Transverse colon (tissue), 4 donors: ENCODE results near the gene SRPRA. TPM values are rescaled to one million over a fixed set of nuclear protein-coding genes. Genes with fewer than 3 reads are reported as not detected.

ENCODE experiments used
- DNase-seq: peaks from one replicate; pipeline ENCODE4 v3.0.0-alpha.2; 2019
- H3K27ac ChIP-seq, 4 donors: fragments of 200-600 bp; sonication (generic); 2 replicates each; pipeline ENCODE4 v1.5.1; 2016 to 2018; ENCODE audit warnings: inconsistent platforms in 4 of 4
- H3K27me3 ChIP-seq: fragments of 200-600 bp; sonication (generic); 2 replicates; pipeline ENCODE4 v1.5.1; 2017; ENCODE audit warnings: inconsistent platforms
- H3K36me3 ChIP-seq, 4 donors: fragments of 200-600 bp; sonication (generic); 2 replicates each; pipeline ENCODE4 v1.5.1; 2017 to 2019; ENCODE audit warnings: inconsistent platforms in 4 of 4
- H3K4me1 ChIP-seq, 4 donors: fragments of 200-600 bp; sonication (generic); 2 replicates each; pipeline ENCODE4 v1.5.1; 2017 to 2020; ENCODE audit warnings: inconsistent platforms in 4 of 4
- H3K4me3 ChIP-seq, 4 donors: fragments of 200-600 bp; sonication (generic); 1 replicate in 1 of 4; 2 replicates in 3 of 4; pipeline versions ENCODE4 v1.5.1 to v1.6.1; 2017 to 2019; ENCODE audit warnings: inconsistent platforms in 4 of 4
- H3K9me3 ChIP-seq, 2 donors: fragments of 200-600 bp; sonication (generic); 2 replicates each; pipeline ENCODE4 v1.5.1; 2017 to 2019; ENCODE audit warnings: inconsistent platforms in 2 of 2
- EP300 ChIP-seq: sonication (generic); formaldehyde crosslinking; IDR thresholded peaks from one replicate; pipeline ENCODE4 v1.6.1; 2017; ENCODE audit warnings: antibody characterized with exemption, low read depth
- POLR2A ChIP-seq: fragments of 450-650 bp; IDR thresholded peaks from one replicate; pipeline ENCODE4 v1.6.1; 2016; ENCODE audit warnings: antibody characterized with exemption, mild to moderate bottlenecking, moderate library complexity
- POLR2AphosphoS5 ChIP-seq, 3 donors: sonication (generic); formaldehyde crosslinking; IDR thresholded peaks; one replicate each; pipeline ENCODE4 v1.6.1; 2016; ENCODE audit warnings: antibody characterized with exemption in 3 of 3
- WGBS, 2 donors: methylation state at CpG; one replicate each; pipeline ENCODE4 v1.1.5; 2018; ENCODE audit warnings: low coverage in 1 of 2; 5-methylcytosine and 5-hydroxymethylcytosine counted together
- in situ Hi-C, 4 donors: fragments of 200-750 bp; cut with MboI; loops; one replicate each; pipeline versions ENCODE4 v1.15.0 to v1.15.1; 2017; ENCODE audit warnings: low sequenced_read_pairs in 3 of 4, low pct_ligation_motif_present in 1 of 4, low pct_unique_long_range_greater_than_20kb in 1 of 4
- intact Hi-C: fragments of 100-400 bp; cut with DNase I; formaldehyde crosslinking; loops from one replicate; pipeline ENCODE4 v1.15.1; 2023; ENCODE audit warnings: low total_unique reads
- total RNA-seq, 4 donors: library from RNA; depleted of rRNA; stranded (reverse); fragments of >200 nt; gene quantifications; one replicate each; pipeline ENCODE4 v1.1.0, GENCODE V29; 2016
- TF ChIP-seq, protein P1 (sequence below), 5 experiments: fragments of 200-600 bp in 3 of 5; fragments of 450-650 bp in 2 of 5; sonication (generic) in 3 of 5; IDR thresholded peaks; 1 replicate in 2 of 5; 2 replicates in 3 of 5; pipeline ENCODE4 v1.5.1; 2016 to 2017; ENCODE audit warnings: antibody characterized with exemption in 5 of 5, inconsistent platforms in 3 of 5, mild to moderate bottlenecking in 2 of 5, moderate library complexity in 1 of 5

The SRPRA gene
- total RNA-seq, 4 donors from 2014 or later: 18.9 to 66.5 (median 63.5) TPM

DNA sequence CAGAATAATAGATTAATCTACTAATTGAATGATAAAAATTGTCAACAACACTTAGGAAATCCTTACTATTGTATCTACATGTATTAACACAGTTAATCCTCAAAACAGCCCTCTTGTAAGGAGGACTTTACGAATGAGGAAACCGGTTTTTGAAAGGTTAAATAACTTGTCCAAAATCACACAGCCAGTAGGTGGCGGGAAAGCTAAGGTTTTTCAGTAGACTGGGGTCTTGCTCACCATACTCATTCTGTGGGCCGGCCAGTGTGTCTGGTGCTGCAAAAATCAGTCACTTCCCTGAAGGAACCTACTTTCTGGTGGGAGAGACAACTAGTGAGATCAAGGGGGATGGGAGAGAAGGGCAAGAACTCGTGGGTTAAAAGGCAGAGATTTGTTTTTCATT lies 39.0 kb upstream of the SRPRA start:
- peak overlapping the region in 1 of 4 donors; percentile 26 for H3K27ac ChIP-seq
- TF ChIP-seq POLR2A (no peak), EP300 (no peak)
- TF ChIP-seq, protein P1, sequence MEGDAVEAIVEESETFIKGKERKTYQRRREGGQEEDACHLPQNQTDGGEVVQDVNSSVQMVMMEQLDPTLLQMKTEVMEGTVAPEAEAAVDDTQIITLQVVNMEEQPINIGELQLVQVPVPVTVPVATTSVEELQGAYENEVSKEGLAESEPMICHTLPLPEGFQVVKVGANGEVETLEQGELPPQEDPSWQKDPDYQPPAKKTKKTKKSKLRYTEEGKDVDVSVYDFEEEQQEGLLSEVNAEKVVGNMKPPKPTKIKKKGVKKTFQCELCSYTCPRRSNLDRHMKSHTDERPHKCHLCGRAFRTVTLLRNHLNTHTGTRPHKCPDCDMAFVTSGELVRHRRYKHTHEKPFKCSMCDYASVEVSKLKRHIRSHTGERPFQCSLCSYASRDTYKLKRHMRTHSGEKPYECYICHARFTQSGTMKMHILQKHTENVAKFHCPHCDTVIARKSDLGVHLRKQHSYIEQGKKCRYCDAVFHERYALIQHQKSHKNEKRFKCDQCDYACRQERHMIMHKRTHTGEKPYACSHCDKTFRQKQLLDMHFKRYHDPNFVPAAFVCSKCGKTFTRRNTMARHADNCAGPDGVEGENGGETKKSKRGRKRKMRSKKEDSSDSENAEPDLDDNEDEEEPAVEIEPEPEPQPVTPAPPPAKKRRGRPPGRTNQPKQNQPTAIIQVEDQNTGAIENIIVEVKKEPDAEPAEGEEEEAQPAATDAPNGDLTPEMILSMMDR (IDR thresholded peaks at IDR 0.05): no peak
- 54 to 65% methylated on average over 5 of the region's 5 CpGs for WGBS, 2 donors
- in situ Hi-C loops: loop anchor here in 2 of 4 donors (25.0 kb wide), 2 partner anchors 105 to 180 kb away; no protein-coding TSS in a partner anchor
- H3K4me3 ChIP-seq: no peak overlapping the region
- peaks cover 4 to 40% (median 19%) of the 10 kb centered on the region in 4 donors for H3K4me1 ChIP-seq
- intact Hi-C loops: no loop called here
- no peaks in the 10 kb centered on the region for H3K36me3 ChIP-seq
- DNase-seq: no peak
- no peaks in the 10 kb centered on the region for H3K9me3 ChIP-seq
- no peaks in the 10 kb centered on the region for H3K27me3 ChIP-seq

DNA sequence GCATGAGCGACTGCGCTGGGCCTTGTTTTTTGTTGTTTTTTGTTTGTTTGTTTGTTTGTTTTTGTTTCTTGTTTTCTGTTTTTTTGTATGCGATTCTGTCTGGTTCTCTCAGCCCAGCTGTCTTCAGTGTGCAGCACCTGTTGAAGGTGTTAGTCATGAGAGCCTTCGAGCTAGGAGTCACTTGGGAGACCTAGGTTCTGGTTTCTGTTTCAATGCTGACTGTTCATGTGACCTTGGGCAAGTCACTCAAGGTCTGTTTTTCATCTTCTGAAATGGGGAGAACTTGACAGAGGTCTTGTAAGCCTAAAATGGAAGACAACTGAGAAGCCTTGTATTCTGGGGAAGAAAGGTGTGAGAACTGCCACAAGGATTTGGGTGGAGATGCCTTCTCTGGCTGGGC lies 37.0 kb upstream of the SRPRA start:
- no peak for DNase-seq
- WGBS, 2 donors: 80 to 85% methylated on average over 2 to 4 of the region's 4 CpGs
- Histone ChIP-seq H3K27me3 (no peaks in the 10 kb centered on the region), H3K27ac (peak overlapping the region in 1 of 4 donors; percentile 10), H3K4me3 (no peak overlapping the region), H3K9me3 (no peaks in the 10 kb centered on the region), H3K36me3 (no peaks in the 10 kb centered on the region), H3K4me1 (peaks cover 4 to 24% (median 14%) of the 10 kb centered on the region in 4 donors)
- intact Hi-C loops (no loop called here), in situ Hi-C loops (loop anchor here in 2 of 4 donors (25.0 kb wide), 2 partner anchors 107 to 182 kb away; no protein-coding TSS in a partner anchor)
- TF ChIP-seq POLR2A: no peak
- TF ChIP-seq, protein P1 (IDR thresholded peaks at IDR 0.05): no peak
- no peak for TF ChIP-seq EP300
- TF ChIP-seq POLR2AphosphoS5 (IDR thresholded peaks at IDR 0.05): no peak

DNA sequence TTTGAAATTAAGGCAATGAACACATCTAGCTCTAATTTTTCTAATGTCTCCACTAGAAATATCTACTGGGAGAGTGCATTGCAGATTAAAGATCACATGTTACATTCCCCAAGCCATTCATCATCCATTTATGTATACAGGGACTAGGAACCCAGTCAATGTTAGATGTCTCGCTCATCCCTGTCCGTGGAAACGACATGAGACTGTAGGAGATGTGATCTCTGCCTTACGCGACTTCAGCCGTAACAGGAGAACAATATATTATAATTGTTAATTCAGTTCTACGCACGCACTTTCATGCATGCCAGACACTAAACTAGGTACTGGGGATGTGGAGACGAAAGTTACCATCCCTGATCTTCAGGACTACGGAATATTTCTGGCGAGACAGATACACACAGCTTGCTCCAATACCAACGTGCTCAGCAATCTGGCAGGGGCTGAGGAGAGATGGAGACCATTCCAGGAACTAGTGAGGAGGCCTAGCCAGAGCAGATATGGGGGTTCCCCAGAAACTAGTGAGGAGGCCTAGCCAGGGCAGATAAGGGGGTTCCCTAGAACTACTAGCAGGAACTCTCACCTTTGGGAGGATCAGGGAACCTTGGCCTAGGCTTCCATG lies 35.9 kb upstream of the SRPRA start:
- 40 to 69% methylated on average over 8 to 12 of the region's 12 CpGs for whole genome bisulfite sequencing, 2 donors
- Histone ChIP-seq H3K27me3 (no peaks in the 10 kb centered on the region), H3K27ac (peak overlapping the region; percentile 85 to 93 (median 88)), H3K4me1 (peaks cover 4 to 21% (median 11%) of the 10 kb centered on the region in 4 donors), H3K36me3 (no peaks in the 10 kb centered on the region), H3K4me3 (peak overlapping the region; percentile 32 to 68 (median 50)), H3K9me3 (no peaks in the 10 kb centered on the region)
- intact Hi-C loops: no loop called here
- in situ Hi-C loops: loop anchor here in 2 of 4 donors (25.0 kb wide), 2 partner anchors 108 to 183 kb away; no protein-coding TSS in a partner anchor
- DNase-seq: no peak
- TF ChIP-seq, protein P1 (IDR thresholded peaks at IDR 0.05): no peak
- TF ChIP-seq EP300 (no peak), POLR2A (no peak)

DNA sequence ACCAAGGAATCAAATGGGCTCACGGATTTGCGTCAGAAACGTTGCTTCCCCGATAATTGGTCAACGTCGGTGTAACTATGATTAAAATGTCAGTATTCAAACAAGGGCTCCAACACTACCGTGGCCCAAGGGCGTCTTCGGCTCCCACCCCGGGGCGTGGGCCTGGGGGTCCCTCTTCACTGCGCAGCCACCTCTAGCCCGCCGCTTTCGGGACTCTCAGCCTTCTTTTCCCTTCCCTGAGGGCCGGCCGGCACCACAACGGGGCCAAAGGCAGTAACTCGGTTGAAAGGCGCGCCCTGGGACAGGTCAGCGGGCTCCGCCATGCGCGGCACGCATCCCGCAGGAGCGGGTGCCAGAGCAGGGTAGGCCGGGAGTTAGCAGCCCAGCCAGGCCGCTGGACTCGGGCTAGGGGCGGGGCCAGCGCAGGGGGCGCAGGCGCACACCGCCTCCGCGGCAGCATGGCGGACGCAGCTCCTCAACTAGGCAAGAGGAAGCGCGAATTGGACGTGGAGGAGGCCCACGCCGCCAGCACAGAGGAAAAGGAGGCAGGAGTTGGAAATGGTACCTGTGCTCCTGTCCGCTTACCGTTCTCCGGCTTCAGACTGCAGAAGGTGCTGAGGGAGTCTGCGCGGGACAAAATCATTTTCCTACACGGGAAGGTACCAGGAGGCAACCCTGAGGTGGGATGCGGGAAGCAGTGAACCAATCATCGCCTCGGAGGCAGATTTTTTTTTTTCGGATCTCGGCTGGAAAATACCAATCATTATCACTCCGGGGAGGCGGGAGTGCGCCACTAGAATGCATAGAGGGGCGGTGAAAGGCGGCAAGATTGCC lies 35.1 kb upstream of the SRPRA start, which contains the start of gene DCPS:
Gene DCPS, plus strand, starts transcription at position 438 of the 834 bp plus-strand sequence. Its CDS starts 21 bp downstream, at position 459.
- Histone ChIP-seq H3K27ac (peak within 1 kb of the TSS; percentile 85 to 93 (median 88)), H3K9me3 (no peaks in the 10 kb centered on the region), H3K36me3 (no peaks in the 10 kb centered on the region), H3K4me3 (peak within 1 kb of the TSS; percentile 32 to 68 (median 50)), H3K4me1 (peaks cover 4 to 21% (median 11%) of the 10 kb centered on the region in 4 donors), H3K27me3 (no peaks in the 10 kb centered on the region)
- intact Hi-C loops (no loop called here), in situ Hi-C loops (loop anchor here in 2 of 4 donors (25.0 kb wide), 2 partner anchors 108 to 183 kb away; no protein-coding TSS in a partner anchor)
- peak; percentile 92 for DNase-seq
- WGBS, 2 donors: 5 to 19% methylated on average over 9 to 59 of the region's 61 CpGs
- TF ChIP-seq POLR2A: peak; percentile 82
- peak; percentile 50 to 88 (median 84) for TF ChIP-seq POLR2AphosphoS5 (IDR thresholded peaks at IDR 0.05)
- no peak for TF ChIP-seq EP300
